NAMALWA (cell line): ENCODE measurements around the gene RAB17.

Source experiments
- DNase-seq: peaks from one replicate; pipeline ENCODE4 v3.0.0-alpha.2; 2015; ENCODE audit warnings: low spot score

Gene RAB17, protein sequence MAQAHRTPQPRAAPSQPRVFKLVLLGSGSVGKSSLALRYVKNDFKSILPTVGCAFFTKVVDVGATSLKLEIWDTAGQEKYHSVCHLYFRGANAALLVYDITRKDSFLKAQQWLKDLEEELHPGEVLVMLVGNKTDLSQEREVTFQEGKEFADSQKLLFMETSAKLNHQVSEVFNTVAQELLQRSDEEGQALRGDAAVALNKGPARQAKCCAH

DNA sequence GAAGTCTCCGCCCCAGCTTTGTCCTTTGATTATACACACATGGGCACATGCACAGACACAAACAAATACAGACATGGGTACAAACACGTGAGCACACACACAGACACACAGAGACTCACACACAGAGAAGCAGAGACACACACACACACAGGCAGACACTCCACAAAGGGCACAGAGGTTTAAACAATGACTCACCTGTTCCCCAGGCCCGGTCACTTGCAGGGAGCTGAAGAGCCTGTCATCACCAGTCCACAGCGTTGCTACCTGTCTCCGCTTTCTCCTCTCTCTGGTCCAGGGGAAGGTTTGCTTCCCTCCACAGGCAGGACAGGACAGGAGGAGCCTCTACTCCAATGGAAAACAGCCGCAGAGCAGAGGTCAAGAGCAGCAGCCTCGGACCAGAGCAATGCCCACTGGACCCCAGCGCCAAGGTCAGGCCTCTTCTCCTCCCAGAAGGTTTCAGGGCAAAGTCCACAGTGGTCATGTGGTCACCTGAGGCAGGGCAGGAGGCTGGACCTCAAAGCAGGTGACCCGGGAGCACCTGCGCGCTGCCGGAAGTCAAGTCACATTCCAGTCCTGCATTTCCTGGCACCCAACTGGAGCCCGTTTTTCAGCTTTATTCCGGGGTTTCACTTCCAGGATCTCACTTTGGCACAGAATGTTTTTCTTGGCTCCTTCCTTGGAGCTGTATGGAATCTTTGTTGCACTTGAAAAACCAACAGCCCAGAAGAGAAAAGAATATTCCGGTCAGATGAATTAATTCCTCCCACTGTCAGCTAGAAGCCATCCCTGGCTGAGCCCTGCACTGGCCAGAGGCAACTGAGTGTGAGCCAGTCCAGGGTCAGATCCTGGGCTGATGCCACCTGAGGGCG, at the start of gene RAB17:
TSS of gene RAB17 (minus strand) at position 463 of the 869 bp plus-strand sequence. CDS start 4,580 bp downstream, outside the sequence.
- DNase-seq: no peak

GRCh38 chr2:237639836-237640220, 49.3 kb upstream of the RAB17 start:
- DNase-seq: no peak

- DNase-seq: no peak
Measured at GRCh38 chr2:237639052-237639835, 48.7 kb upstream of the RAB17 start.

DNA sequence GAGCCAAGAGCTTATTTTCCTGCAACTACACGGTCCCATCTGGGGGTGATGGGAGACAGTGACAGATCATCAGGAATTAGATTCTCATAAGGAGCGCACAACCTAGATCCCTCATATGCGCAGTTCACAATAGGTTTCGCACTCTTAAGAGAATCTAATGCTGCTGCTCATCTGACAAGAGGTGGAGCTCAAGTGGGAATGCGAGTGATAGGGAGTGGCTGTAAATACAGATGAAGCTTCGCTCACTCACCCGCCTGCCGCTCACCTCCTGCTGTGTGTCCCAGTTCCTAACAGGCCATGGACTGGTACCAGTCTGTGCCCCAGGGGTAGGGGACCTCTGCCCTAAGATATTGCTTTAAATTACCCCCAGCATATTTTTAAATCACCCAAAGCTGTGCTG, 47.6 kb upstream of the RAB17 start:
- DNase-seq: no peak

DNA sequence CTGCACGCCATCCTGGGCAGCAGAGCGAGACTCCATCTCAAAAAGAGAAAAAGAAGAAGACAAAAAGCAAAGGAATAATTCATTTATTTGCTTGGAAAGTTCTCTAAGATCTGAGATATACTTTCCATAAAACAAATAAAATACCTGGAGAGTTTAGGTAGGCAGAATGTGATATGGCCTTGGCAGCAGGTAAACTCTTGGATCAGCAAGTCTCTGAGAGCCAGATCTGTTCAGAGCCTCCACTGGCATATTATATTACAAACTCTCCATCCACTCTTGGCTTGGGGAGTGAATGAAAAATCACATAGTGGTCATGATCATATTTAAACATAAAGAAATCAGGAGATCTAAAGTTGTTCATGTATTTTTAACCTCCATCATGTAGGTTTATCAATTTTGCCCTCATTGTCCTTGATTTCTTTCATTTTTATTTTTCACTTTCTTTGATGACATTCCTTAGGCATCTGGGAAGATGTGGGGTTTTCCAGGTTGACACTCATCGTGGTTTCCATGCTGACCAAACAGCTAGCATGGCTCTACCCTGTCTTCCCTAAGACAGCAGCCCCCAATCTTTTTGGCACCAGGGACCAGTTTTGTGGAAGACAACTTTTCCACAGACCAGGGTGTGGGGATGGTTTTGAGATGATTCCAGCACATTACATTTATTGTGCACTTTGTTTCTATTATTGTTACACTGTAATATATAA, 47.0 kb upstream of the RAB17 start:
- no peak for DNase-seq

DNA sequence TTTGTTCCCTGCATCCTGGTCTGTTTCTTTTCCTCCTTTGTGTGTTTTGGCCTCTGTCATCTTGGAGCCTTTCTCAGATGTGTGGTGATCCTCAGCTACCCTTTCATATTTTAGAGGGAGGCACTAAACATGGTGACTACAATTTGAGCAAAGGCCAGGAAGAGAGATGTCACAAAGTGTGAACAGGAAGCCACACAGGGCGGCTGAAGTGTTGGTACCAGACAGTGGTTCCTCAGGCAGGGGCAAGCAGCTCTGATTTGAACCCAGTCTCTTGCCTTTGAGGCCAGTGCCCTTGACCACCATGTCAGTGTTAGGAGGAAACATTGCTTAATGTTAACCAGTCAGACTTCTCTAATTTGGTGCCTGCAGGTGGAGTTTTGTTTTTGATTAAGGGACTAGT, 46.0 kb upstream of the RAB17 start:
- DNase-seq: no peak

DNA sequence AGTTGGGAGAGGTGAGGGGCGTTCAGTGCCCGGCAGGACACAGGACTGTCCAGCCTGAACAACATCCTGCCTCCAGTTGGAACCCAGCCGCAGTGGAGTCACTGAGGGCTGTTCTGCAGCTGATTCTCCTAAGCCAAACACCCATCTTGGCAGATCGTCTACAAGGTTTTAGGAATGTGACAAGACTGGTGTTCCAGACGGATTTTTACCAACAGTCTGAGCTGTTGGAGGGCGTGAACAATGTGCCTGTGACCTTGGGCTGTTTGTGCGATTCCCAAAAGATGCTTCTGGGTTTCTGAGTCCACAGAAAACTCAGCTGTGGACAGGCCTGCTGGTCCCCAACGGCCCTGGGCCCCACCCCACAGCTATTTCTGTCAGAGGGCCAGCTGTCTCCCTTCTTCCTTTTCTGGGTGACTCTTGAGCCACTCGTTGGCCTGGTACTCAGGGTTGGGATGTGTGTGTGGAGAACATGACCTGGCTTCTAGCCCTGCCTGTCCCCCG, 42.6 kb upstream of the RAB17 start:
- DNase-seq: no peak

DNA sequence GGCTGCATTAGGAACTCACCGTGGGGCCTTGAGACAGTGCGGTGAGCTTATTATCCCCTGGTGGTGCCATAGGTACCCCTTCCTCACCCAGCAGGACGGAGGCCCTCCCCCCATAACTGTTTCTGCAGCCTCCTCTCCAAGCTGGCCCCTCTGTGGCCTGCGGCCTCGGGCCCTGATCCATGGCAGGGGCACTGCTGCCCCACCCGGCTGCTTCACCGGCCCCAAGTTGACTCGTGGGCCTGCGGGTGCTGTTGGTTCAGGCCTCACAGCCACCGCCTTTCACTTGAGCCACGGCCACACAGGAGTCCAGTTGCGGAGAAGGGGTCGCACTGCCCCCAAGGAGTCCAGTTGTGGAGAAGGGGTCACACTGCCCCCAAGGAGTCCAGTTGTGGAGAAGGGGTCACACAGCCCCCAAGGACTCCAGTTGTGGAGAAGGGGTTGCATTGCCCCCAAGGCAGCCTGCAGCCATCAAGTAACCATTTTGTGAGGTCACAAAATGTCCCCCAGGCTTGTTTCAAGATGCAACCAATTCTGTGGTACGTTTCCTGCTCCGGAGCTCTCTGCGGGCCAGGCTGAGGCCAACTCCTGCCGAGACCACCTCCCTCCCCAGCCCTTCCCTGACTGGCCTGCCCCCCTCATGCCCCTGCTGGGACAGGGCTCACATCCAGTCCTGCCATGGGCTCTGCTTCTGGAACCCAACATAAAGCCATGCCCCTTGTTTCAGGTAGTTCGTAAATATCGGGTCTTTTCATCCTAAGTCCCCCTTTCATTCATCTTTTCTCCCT, 41.5 kb upstream of the RAB17 start:
- DNase-seq: no peak

DNA sequence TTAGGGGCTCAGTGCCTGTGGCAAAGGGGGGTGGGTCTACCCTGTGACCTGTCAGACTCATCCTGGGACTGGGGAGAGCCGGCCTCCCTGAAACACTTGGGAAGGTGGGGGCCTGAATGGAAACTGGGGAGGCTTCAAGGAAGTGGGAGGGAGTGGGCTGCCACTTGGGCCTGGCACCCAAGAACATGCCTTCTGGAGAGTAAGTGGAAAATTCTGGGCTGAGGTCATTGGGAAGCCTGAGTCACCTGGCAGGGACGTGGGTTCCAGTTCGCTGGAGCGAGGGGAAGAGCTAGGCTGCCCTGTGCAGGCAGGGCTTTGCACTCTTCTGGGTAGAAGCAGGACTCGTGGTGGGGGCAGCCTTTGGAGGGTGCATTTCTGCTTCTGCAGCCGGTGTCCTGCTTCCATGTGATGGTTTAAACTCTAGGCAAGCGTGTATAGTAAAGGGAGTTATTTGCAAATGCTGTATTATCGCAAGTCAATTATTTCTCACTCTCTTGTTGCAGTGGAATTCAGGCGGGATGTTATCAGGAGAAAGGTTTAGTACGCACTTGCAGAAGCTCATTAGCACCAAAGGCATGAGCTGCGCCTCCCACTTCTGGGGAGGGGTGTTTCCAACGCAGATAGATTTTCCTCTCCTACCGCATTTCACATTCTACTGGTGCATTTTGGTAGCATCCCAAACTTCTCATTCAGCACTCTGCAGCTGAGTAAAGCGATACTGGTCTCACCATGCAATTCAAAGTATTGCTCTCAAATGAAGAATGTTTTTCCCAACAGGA, 40.7 kb upstream of the RAB17 start:
- DNase-seq: peak; percentile 3

GRCh38 chr2:237630216-237631000, 39.9 kb upstream of the RAB17 start:
- no peak for DNase-seq

GRCh38 chr2:237629739-237630138, 39.2 kb upstream of the RAB17 start:
- no peak for DNase-seq

GRCh38 chr2:237629188-237629534, 38.6 kb upstream of the RAB17 start:
- DNase-seq: no peak

- DNase-seq: no peak
Measured at GRCh38 chr2:237628247-237629187, 38.0 kb upstream of the RAB17 start.

GRCh38 chr2:237627441-237628246, 37.1 kb upstream of the RAB17 start, which contains the start of gene LRRFIP1:
Gene LRRFIP1 (plus strand): TSS chr2:237627587. CDS start chr2:237627645, 58 bp downstream.
- no peak for DNase-seq

DNA sequence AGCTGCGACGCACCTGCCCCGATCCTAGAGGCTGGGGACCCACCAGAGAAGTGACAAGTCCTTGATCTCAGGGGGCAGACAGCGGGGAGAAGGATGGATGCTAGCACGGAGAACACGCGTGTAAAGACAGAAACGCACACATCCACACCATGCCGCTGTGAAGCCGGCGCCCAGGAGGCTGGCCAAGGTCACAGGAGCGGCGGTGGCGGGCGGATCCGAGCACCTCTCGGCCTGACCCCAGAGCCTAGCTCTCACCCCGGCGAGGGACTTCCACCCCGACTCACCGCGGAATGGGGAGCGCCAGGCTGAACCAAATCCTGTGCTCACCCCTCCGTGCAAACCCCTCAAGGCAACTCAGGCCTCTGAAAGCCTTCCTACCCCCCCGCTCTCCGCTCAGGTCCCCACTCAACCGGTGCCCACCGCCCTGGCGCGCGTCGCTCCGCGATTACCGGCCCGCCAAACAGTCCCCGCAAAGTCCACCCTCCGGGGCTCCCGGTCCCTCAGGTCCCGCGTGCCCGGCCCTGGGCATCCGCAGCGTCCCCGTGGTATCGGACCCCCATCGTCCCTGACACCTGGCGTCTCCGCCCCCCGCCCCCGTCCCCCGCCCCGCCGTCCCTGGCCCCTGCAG, 36.4 kb upstream of the RAB17 start:
- no peak for DNase-seq

GRCh38 chr2:237625777-237626176, 35.2 kb upstream of the RAB17 start:
- no peak for DNase-seq

- DNase-seq: no peak
Measured at GRCh38 chr2:237625216-237625705, 34.7 kb upstream of the RAB17 start.
